DOHH2 (cell line): ENCODE measurements around the gene MPDZ.

Source experiments
- H3F3A ChIP-seq: fragments of 200-600 bp; sonication (generic), shearing (Covaris generic); 2 replicates; pipeline ENCODE4 v1.6.0; 2016; ENCODE audit warnings: antibody characterized with exemption, mild to moderate bottlenecking; ENCODE audit not compliant: control insufficient read depth, insufficient read depth
- H3K27ac ChIP-seq: fragments of 200-600 bp; sonication (generic); 2 replicates; pipeline ENCODE4 v1.5.1; 2014; ENCODE audit warnings: low read depth, mild to moderate bottlenecking, low read length, moderate library complexity
- H3K27me3 ChIP-seq: fragments of 200-600 bp; sonication (generic); 2 replicates; pipeline ENCODE4 v1.6.1; 2014; ENCODE audit warnings: mild to moderate bottlenecking, low read length, mixed read lengths; ENCODE audit not compliant: control insufficient read depth
- H3K36me3 ChIP-seq: fragments of 200-600 bp; sonication (generic); 2 replicates; pipeline ENCODE4 v1.6.1; 2014; ENCODE audit warnings: mild to moderate bottlenecking, low read length, moderate library complexity, mixed read lengths; ENCODE audit not compliant: control insufficient read depth
- H3K4me1 ChIP-seq: fragments of 200-600 bp; sonication (generic); 2 replicates; pipeline ENCODE4 v1.6.1; 2014; ENCODE audit warnings: mild to moderate bottlenecking, low read length, mixed read lengths; ENCODE audit not compliant: control insufficient read depth
- H3K4me2 ChIP-seq: fragments of 200-600 bp; sonication (generic); 2 replicates; pipeline ENCODE4 v1.6.0; 2014; ENCODE audit warnings: mild to moderate bottlenecking, low read length, moderate library complexity
- H3K4me3 ChIP-seq: fragments of 200-600 bp; sonication (generic); 2 replicates; pipeline ENCODE4 v1.5.1; 2014; ENCODE audit warnings: mild to moderate bottlenecking, low read length, mixed read lengths
- H3K79me2 ChIP-seq: fragments of 200-600 bp; sonication (generic); 2 replicates; pipeline ENCODE4 v1.6.1; 2014; ENCODE audit warnings: mild to moderate bottlenecking, low read length, mixed read lengths; ENCODE audit not compliant: control insufficient read depth
- H3K9me2 ChIP-seq: fragments of 200-600 bp; sonication (generic); replicated peaks from 2 replicates; pipeline ENCODE4 v1.6.1; 2014; ENCODE audit warnings: mild to moderate bottlenecking, low read length, mixed read lengths; ENCODE audit not compliant: control insufficient read depth
- H3K9me3 ChIP-seq: fragments of 200-600 bp; sonication (generic); 2 replicates; pipeline ENCODE4 v1.6.1; 2014; ENCODE audit warnings: antibody characterized with exemption, low read length, mixed read lengths; ENCODE audit not compliant: control insufficient read depth, insufficient read depth
- H4K20me1 ChIP-seq: fragments of 200-600 bp; sonication (generic); 2 replicates; pipeline ENCODE4 v1.6.0; 2014; ENCODE audit warnings: low read depth, mild to moderate bottlenecking, antibody characterized with exemption, low read length, moderate library complexity; ENCODE audit not compliant: control insufficient read depth, insufficient read depth
- EZH2phosphoT487 ChIP-seq: fragments of 200-600 bp; sonication (generic); IDR thresholded peaks from 2 replicates; pipeline ENCODE4 v1.6.1; 2017; ENCODE audit warnings: borderline replicate concordance, mild to moderate bottlenecking, antibody characterized with exemption, low read length, moderate library complexity, mixed read lengths
- TF ChIP-seq, protein P1 (sequence below): fragments of 200-600 bp; sonication (generic); IDR thresholded peaks from one replicate; pipeline ENCODE4 v1.5.1; 2014; ENCODE audit warnings: antibody characterized with exemption, mild to moderate bottlenecking, low read depth, low read length; ENCODE audit not compliant: poor library complexity, severe bottlenecking

Gene MPDZ

DNA sequence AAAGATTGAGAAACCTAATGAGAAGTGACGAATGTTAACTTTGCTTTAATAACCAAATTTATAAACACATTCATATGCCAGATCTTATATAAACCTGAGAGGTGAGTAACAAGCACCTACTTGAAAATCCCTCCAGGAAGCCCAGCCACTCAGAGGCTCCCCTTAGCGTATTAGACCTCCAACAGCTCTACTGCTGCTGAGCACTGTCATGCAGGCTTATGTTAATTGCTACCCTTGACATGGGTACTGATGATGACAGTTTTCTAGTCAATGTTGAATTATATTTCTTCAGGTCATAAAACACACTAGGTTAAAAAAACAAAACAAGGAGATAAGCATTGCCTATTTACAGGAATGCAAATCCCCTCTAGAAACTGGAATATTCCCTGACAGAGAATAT, 161.2 kb downstream of the MPDZ start:
- H3K27me3 ChIP-seq, result no peaks in the 10 kb centered on the region
- H3K4me1 ChIP-seq, result no peaks in the 10 kb centered on the region
- H3K79me2 ChIP-seq, result no peaks in the 10 kb centered on the region
- H4K20me1 ChIP-seq, result no peaks in the 10 kb centered on the region
- H3K9me3 ChIP-seq, result no peaks in the 10 kb centered on the region
- H3K4me3 ChIP-seq, result no peak overlapping the region
- TF ChIP-seq, protein P1, sequence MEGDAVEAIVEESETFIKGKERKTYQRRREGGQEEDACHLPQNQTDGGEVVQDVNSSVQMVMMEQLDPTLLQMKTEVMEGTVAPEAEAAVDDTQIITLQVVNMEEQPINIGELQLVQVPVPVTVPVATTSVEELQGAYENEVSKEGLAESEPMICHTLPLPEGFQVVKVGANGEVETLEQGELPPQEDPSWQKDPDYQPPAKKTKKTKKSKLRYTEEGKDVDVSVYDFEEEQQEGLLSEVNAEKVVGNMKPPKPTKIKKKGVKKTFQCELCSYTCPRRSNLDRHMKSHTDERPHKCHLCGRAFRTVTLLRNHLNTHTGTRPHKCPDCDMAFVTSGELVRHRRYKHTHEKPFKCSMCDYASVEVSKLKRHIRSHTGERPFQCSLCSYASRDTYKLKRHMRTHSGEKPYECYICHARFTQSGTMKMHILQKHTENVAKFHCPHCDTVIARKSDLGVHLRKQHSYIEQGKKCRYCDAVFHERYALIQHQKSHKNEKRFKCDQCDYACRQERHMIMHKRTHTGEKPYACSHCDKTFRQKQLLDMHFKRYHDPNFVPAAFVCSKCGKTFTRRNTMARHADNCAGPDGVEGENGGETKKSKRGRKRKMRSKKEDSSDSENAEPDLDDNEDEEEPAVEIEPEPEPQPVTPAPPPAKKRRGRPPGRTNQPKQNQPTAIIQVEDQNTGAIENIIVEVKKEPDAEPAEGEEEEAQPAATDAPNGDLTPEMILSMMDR, result no peak
- H3F3A ChIP-seq, result no peaks in the 10 kb centered on the region
- H3K4me2 ChIP-seq, result no peak overlapping the region
- H3K27ac ChIP-seq, result no peak overlapping the region
- no peaks in the 10 kb centered on the region; the same call in 1 of the 2 replicates for H3K9me2 ChIP-seq
- no peaks in the 10 kb centered on the region for H3K36me3 ChIP-seq

DNA sequence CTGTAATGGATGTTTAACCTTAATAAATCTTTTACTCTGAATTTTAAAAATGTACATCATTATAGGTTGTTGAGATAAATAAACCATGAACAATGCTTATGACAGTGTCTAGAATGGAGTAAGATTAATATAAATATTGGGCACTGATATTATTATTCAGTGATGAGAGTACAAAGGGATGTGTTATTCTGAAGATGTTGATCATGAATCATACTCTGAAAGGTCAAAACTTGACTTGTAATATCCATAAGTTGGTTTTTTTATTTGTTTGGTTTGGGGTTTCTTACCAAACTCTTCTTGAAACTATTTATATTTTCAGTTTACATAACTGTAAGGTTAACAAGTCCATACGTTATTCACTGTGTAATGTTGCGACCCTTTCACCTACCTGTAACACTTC, 163.2 kb downstream of the MPDZ start:
- Histone ChIP-seq H3K27ac (no peak overlapping the region), H3K79me2 (no peaks in the 10 kb centered on the region), H4K20me1 (no peaks in the 10 kb centered on the region), H3K36me3 (no peaks in the 10 kb centered on the region), H3K9me2 (no peaks in the 10 kb centered on the region; the same call in 1 of the 2 replicates), H3K27me3 (no peaks in the 10 kb centered on the region), H3F3A (no peaks in the 10 kb centered on the region), H3K4me3 (no peak overlapping the region), H3K4me2 (no peak overlapping the region), H3K4me1 (no peaks in the 10 kb centered on the region), H3K9me3 (no peaks in the 10 kb centered on the region)
- TF ChIP-seq EZH2phosphoT487, result no peak
- TF ChIP-seq, protein P1, result no peak

DNA sequence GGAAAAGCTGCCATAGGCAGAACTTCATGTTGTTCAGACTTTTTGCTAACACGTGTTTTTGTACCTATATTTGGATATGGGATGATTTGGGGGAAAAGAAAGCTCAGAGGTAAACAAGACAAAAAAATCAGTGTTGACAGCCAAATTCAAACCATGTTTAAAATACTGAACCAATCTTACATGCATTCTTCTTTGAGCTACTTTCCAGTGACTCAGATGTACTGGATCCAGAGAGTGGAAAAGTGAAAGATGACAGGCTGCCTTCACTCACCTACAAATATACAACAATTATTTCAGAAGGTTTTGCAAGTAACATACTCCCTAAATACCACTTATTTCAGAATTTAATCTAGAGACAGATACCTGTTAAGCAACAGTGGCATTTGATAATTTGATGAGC, 165.7 kb downstream of the MPDZ start:
- no peaks in the 10 kb centered on the region for H3K27me3 ChIP-seq
- H4K20me1 ChIP-seq, result no peaks in the 10 kb centered on the region
- no peaks in the 10 kb centered on the region for H3K79me2 ChIP-seq
- TF ChIP-seq, protein P1, result no peak
- TF ChIP-seq EZH2phosphoT487, result no peak
- no peak overlapping the region for H3K4me2 ChIP-seq
- H3K4me1 ChIP-seq, result no peaks in the 10 kb centered on the region
- no peaks in the 10 kb centered on the region for H3F3A ChIP-seq
- H3K27ac ChIP-seq, result no peak overlapping the region
- no peaks in the 10 kb centered on the region; the same call in 1 of the 2 replicates for H3K9me2 ChIP-seq
- H3K9me3 ChIP-seq, result no peaks in the 10 kb centered on the region
- H3K36me3 ChIP-seq, result no peaks in the 10 kb centered on the region
- H3K4me3 ChIP-seq, result no peak overlapping the region

DNA sequence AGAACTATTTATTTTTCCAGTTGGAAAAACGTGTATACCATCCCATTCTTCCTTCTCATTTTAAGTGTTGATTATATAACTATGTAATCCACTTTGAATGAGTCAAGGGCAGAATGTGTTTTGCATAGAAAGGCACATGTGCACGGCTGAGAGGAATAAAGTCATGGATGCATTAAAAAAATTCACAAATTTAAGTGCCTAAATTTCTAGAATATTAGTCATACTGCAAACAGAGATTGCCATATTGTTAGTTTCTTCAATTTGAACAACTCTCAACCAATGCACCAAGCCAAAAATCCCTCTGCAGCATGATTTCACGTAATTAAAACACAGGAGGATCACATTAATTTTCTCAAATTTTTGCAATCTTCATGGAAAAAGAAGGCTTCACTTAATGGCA, 166.3 kb downstream of the MPDZ start:
- no peaks in the 10 kb centered on the region for H3K4me1 ChIP-seq
- H3K9me2 ChIP-seq, result no peaks in the 10 kb centered on the region
- H3K36me3 ChIP-seq, result no peaks in the 10 kb centered on the region
- H3K9me3 ChIP-seq, result no peaks in the 10 kb centered on the region
- H3F3A ChIP-seq, result no peaks in the 10 kb centered on the region
- H3K4me3 ChIP-seq, result no peak overlapping the region
- H3K4me2 ChIP-seq, result no peak overlapping the region
- H3K27me3 ChIP-seq, result no peaks in the 10 kb centered on the region
- no peaks in the 10 kb centered on the region for H4K20me1 ChIP-seq
- H3K27ac ChIP-seq, result no peak overlapping the region
- TF ChIP-seq, protein P1, result no peak
- TF ChIP-seq EZH2phosphoT487, result no peak
- no peaks in the 10 kb centered on the region for H3K79me2 ChIP-seq
